Measurements from ENCODE around the gene PACS1. TPM values are rescaled to one million over a fixed set of nuclear protein-coding genes. Genes with fewer than 3 reads are reported as not detected.

The PACS1 gene
- total RNA-seq, 1 donor from 2014 or later = 121 TPM

GRCh38 chr11:66042227-66042995, 27.7 kb upstream of the PACS1 start:
- H3K4me1 Mint-ChIP-seq = peaks cover 7% of the 10 kb centered on the region
- no peaks in the 10 kb centered on the region for H3K36me3 Mint-ChIP-seq (ENCODE audit: low read depth)
- POLR2A ChIA-PET = no interaction called here
- CTCF ChIA-PET = no interaction called here
- H3K27ac Mint-ChIP-seq = no peak overlapping the region
- peaks cover under 1% of the 10 kb centered on the region for H3K27me3 Mint-ChIP-seq
- H3K9me3 Mint-ChIP-seq = no peaks in the 10 kb centered on the region
- DNase-seq (no peak), ATAC-seq (ENCODE audit: low read depth) (no peak)
- no peak overlapping the region for H3K4me3 Mint-ChIP-seq
- TF ChIP-seq CTCF (IDR thresholded peaks at IDR 0.05) = no peak
- intact Hi-C loops (cut with micrococcal nuclease) = no loop called here

GRCh38 chr11:66042996-66043906, 26.8 kb upstream of the PACS1 start:
- H3K4me3 Mint-ChIP-seq = no peak overlapping the region
- ATAC-seq (ENCODE audit: low read depth) (no peak), DNase-seq (no peak)
- H3K27me3 Mint-ChIP-seq = peaks cover 5% of the 10 kb centered on the region
- no peaks in the 10 kb centered on the region for H3K36me3 Mint-ChIP-seq (ENCODE audit: low read depth)
- peaks cover 7% of the 10 kb centered on the region for H3K4me1 Mint-ChIP-seq
- intact Hi-C loops (cut with micrococcal nuclease) = no loop called here
- H3K9me3 Mint-ChIP-seq = no peaks in the 10 kb centered on the region
- POLR2A ChIA-PET = interaction anchor here (0.5 kb wide), 1 partner anchor 29 kb away, joined by 8 read pairs; no protein-coding TSS in a partner anchor
- CTCF ChIA-PET = interaction anchor here (1.9 to 3.1 kb wide), 2 partner anchors 92 to 99 kb away, joined by 7 to 24 read pairs; no protein-coding TSS in a partner anchor
- H3K27ac Mint-ChIP-seq = no peak overlapping the region
- TF ChIP-seq CTCF (IDR thresholded peaks at IDR 0.05) = no peak

GRCh38 chr11:66044757-66045156, 25.3 kb upstream of the PACS1 start:
- DNase-seq (no peak), ATAC-seq (ENCODE audit: low read depth) (no peak)
- no peaks in the 10 kb centered on the region for H3K36me3 Mint-ChIP-seq (ENCODE audit: low read depth)
- ChIA-PET CTCF (interaction anchor here (0.8 to 3.1 kb wide), 27 partner anchors 9 to 337 kb away, joined by 3 to 24 read pairs (median 5); partner anchors contain the start of genes BANF1, EIF1AD, KAT5 and MUS81), POLR2A (interaction anchor here (0.8 to 1.2 kb wide), 3 partner anchors 42 to 333 kb away, joined by 3 to 4 read pairs (median 4); partner anchors contain the start of genes BANF1, CCDC85B and KAT5)
- H3K27ac Mint-ChIP-seq = no peak overlapping the region
- H3K9me3 Mint-ChIP-seq = no peaks in the 10 kb centered on the region
- H3K27me3 Mint-ChIP-seq = peaks cover 8% of the 10 kb centered on the region
- peak; percentile 7 for TF ChIP-seq CTCF (IDR thresholded peaks at IDR 0.05)
- H3K4me1 Mint-ChIP-seq = peaks cover 9% of the 10 kb centered on the region
- intact Hi-C loops (cut with micrococcal nuclease) = loop anchor here (1.0 kb wide), 2 partner anchors 24 to 90 kb away; no protein-coding TSS in a partner anchor
- no peak overlapping the region for H3K4me3 Mint-ChIP-seq

GRCh38 chr11:66045177-66045639, 24.9 kb upstream of the PACS1 start:
- Mint-ChIP-seq H3K9me3 (no peaks in the 10 kb centered on the region), H3K4me3 (no peak overlapping the region), H3K4me1 (peaks cover 9% of the 10 kb centered on the region), H3K27ac (no peak overlapping the region), H3K27me3 (peaks cover 8% of the 10 kb centered on the region), H3K36me3 (ENCODE audit: low read depth) (no peaks in the 10 kb centered on the region)
- DNase-seq = peak; percentile 79
- peak; percentile 99 for ATAC-seq (ENCODE audit: low read depth)
- CTCF ChIA-PET = interaction anchor here (0.8 to 3.1 kb wide), 26 partner anchors 9 to 338 kb away, joined by 3 to 24 read pairs (median 5); partner anchors contain the start of genes BANF1, EIF1AD, KAT5 and MUS81
- intact Hi-C loops (cut with micrococcal nuclease) = loop anchor here (1.0 kb wide), 2 partner anchors 23 to 89 kb away; no protein-coding TSS in a partner anchor
- POLR2A ChIA-PET = interaction anchor here (0.6 to 1.2 kb wide), 4 partner anchors 17 to 333 kb away, joined by 3 to 4 read pairs (median 4); partner anchors contain the start of genes BANF1, CCDC85B and KAT5
- TF ChIP-seq CTCF (IDR thresholded peaks at IDR 0.05) = peak; percentile 63

All from activated B cell treated with CpG ODN at 0.5 μM for 24 hours (primary cell).